B cell (primary cell): ENCODE data around the gene LRRC49. TPM values are rescaled to one million over a fixed set of nuclear protein-coding genes. Genes with fewer than 3 reads are reported as not detected.
"Not testable (repeated sequence)": the region's sequence is repeated elsewhere in the genome, so short reads cannot be mapped to it uniquely, and the experiment has no call there.

Source experiments
- ATAC-seq: fragments of 200-7000 bp; cut with Tn5 transposase; one replicate; pipeline ENCODE4 v1.10.0; 2021; ENCODE audit warnings: low read depth, mild to moderate bottlenecking, moderate number of reproducible peaks, moderate library complexity
- CTCF ChIA-PET: fragments of 350-600 bp; sonication (Branson Sonifier 250); formaldehyde crosslinking; loops from one replicate; lab custom pipeline; 2021; ENCODE audit warnings: antibody characterized with exemption, inconsistent platforms; lab: Charles Lee
- POLR2A ChIA-PET: fragments of 350-600 bp; sonication (Branson Sonifier 250); formaldehyde crosslinking; loops from one replicate; lab custom pipeline; 2021; ENCODE audit warnings: antibody characterized with exemption; lab: Charles Lee
- DNase-seq: peaks from one replicate; pipeline ENCODE4 v3.0.0; 2013
- H2AFZ ChIP-seq: 2 replicates; pipeline ENCODE4 v1.6.1; 2012; ENCODE audit warnings: mild to moderate bottlenecking, low read depth, low read length; ENCODE audit not compliant: insufficient read depth, poor library complexity, severe bottlenecking
- H3K27ac ChIP-seq, 2 donors: 1 replicate in 1 of 2; 2 replicates in 1 of 2; pipeline ENCODE4 v1.5.1; 2012 to 2013; ENCODE audit warnings: low read length in 2 of 2, mild to moderate bottlenecking in 2 of 2, moderate library complexity in 1 of 2
- H3K27me3 ChIP-seq, 4 experiments: fragments of 200-600 bp in 1 of 4; sonication (generic) in 1 of 4; replicated peaks in 1 of 4; 1 replicate in 2 of 4; 2 replicates in 2 of 4; pipeline versions ENCODE4 v1.6.1 to v1.7.0; 2013 to 2016; ENCODE audit warnings: low read length in 3 of 4, mild to moderate bottlenecking in 2 of 4, mixed read lengths in 1 of 4, moderate library complexity in 1 of 4; ENCODE audit not compliant: insufficient read depth in 4 of 4, control insufficient read depth in 3 of 4; ENCODE audit errors: control extremely low read depth in 1 of 4
- H3K36me3 ChIP-seq, 2 experiments: replicated peaks in 1 of 2; 1 replicate in 1 of 2; 2 replicates in 1 of 2; pipeline versions ENCODE4 v1.6.1 to v1.7.1; 2013; ENCODE audit warnings: low read length in 1 of 2; ENCODE audit not compliant: insufficient read depth in 2 of 2, control insufficient read depth in 1 of 2; ENCODE audit errors: control extremely low read depth in 1 of 2, extremely low read depth in 1 of 2
- H3K4me1 ChIP-seq, 2 donors: fragments of 200-600 bp in 1 of 2; sonication (generic) in 1 of 2; 1 replicate in 1 of 2; 2 replicates in 1 of 2; pipeline versions ENCODE4 v1.5.1 to v1.6.1; 2013 to 2017; ENCODE audit warnings: low read length in 2 of 2; ENCODE audit not compliant: control insufficient read depth in 2 of 2, insufficient read depth in 2 of 2
- H3K4me2 ChIP-seq: replicated peaks from 2 replicates; pipeline ENCODE3; 2012; ENCODE audit warnings: mild to moderate bottlenecking, low read depth, low read length; ENCODE audit not compliant: poor library complexity, severe bottlenecking
- H3K4me3 ChIP-seq, 5 experiments: fragments of 200-600 bp in 1 of 5; sonication (generic) in 1 of 5; 1 replicate in 3 of 5; 2 replicates in 2 of 5; pipeline versions ENCODE4 v1.5.1 to v1.7.0; 2011 to 2016; ENCODE audit warnings: low read length in 4 of 5, mild to moderate bottlenecking in 4 of 5, low read depth in 2 of 5, control low read depth in 1 of 5, moderate library complexity in 1 of 5; ENCODE audit not compliant: insufficient read depth in 1 of 5; ENCODE audit errors: control extremely low read depth in 1 of 5, extremely low read depth in 1 of 5
- H3K79me2 ChIP-seq: fragments of 200-600 bp; sonication (generic); one replicate; pipeline ENCODE4 v1.6.0; 2016; ENCODE audit warnings: low read length; ENCODE audit not compliant: control insufficient read depth, insufficient read depth
- H3K9ac ChIP-seq: fragments of 200-600 bp; sonication (generic); 2 replicates; pipeline ENCODE4 v1.6.1; 2017; ENCODE audit warnings: mild to moderate bottlenecking, low read length, moderate library complexity
- H3K9me3 ChIP-seq, 3 donors: one replicate each; pipeline versions ENCODE4 v1.6.1 to v1.7.1; 2013; ENCODE audit warnings: low read length in 2 of 3; ENCODE audit not compliant: control insufficient read depth in 2 of 3, insufficient read depth in 1 of 3; ENCODE audit errors: control extremely low read depth in 1 of 3
- H4K20me1 ChIP-seq: 2 replicates; pipeline ENCODE4 v1.6.0; 2012; ENCODE audit warnings: mild to moderate bottlenecking, low read length; ENCODE audit not compliant: insufficient read depth, control insufficient read depth, poor library complexity, severe bottlenecking
- H3K27ac Mint-ChIP-seq: one replicate; pipeline ENCODE4 v1.8.0; 2021; ENCODE audit warnings: mixed read lengths
- H3K27me3 Mint-ChIP-seq: one replicate; pipeline ENCODE4 v1.8.0; 2021; ENCODE audit warnings: mixed read lengths
- H3K4me1 Mint-ChIP-seq: one replicate; pipeline ENCODE4 v1.8.0; 2021; ENCODE audit warnings: mixed read lengths
- H3K4me3 Mint-ChIP-seq: one replicate; pipeline ENCODE4 v1.8.0; 2021; ENCODE audit warnings: mixed read lengths
- H3K9me3 Mint-ChIP-seq: one replicate; pipeline ENCODE4 v1.8.0; 2022; ENCODE audit warnings: mixed read lengths; ENCODE audit not compliant: insufficient read depth
- EZH2 ChIP-seq: IDR thresholded peaks from 2 replicates; pipeline ENCODE4 v1.6.1; 2012; ENCODE audit warnings: borderline replicate concordance, low read depth, mild to moderate bottlenecking, moderate library complexity, low read length; ENCODE audit not compliant: insufficient read depth, poor library complexity, severe bottlenecking
- WGBS: methylation state at CpG from one replicate; pipeline ENCODE4 v1.1.5; 2013; ENCODE audit warnings: missing lambda C conversion rate; ENCODE audit not compliant: insufficient coverage; 5-methylcytosine and 5-hydroxymethylcytosine counted together
- intact Hi-C: fragments of 100-400 bp; cut with micrococcal nuclease; formaldehyde crosslinking; loops from one replicate; pipeline ENCODE4 v1.10.0; 2022
- polyA plus RNA-seq: library from polyadenylated mRNA; depleted of rRNA; stranded (reverse); fragments of >200 nt; gene quantifications from 2 replicates; pipeline ENCODE4 v1.2.3, GENCODE V29; 2012
- total RNA-seq, 2 donors: library from RNA; stranded (reverse); fragments of 120-200 nt in 1 of 2; gene quantifications; 1 replicate in 1 of 2; 2 replicates in 1 of 2; pipeline versions ENCODE4 v1.2.3 to v1.2.4, GENCODE V29; 2013 to 2022
- TF ChIP-seq, protein P1 (sequence below): fragments of 200-600 bp; IDR thresholded peaks from one replicate; pipeline ENCODE4 v1.8.0; 2022; ENCODE audit warnings: antibody characterized with exemption, mild to moderate bottlenecking

LRRC49 gene
- total and polyA plus RNA-seq, 2 donors (not counting 1 experiment from before 2014, with no cell fraction given) = 0.22 to 1.4 TPM

DNA sequence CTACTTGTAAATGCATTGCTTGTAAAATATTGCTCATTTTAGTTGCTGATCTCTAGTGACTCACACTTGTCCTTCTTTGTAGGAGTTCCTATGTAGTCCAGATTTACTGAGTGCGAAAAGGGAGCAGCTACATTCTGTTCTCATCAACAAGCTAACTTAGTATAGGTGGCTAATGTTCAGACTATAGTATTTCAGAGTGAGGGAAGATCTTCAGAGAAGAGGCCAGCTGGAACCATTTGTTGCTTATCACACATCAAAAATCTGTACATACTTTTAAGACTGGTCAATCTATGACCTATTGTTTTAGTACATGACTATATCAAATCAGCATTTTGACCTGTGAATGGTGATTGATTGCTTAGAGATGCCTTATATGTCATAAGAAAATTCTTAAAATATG is 151.4 kb downstream of the LRRC49 start:
- no peaks in the 10 kb centered on the region for H4K20me1 ChIP-seq
- no peaks in the 10 kb centered on the region for H3K27me3 ChIP-seq
- no peaks in the 10 kb centered on the region for H3K79me2 ChIP-seq
- intact Hi-C loops = no loop called here
- POLR2A ChIA-PET = no interaction called here
- H3K4me2 ChIP-seq = no peak overlapping the region
- ATAC-seq (no peak), DNase-seq (no peak)
- H2AFZ ChIP-seq = no peak overlapping the region
- H3K9me3 ChIP-seq = no peaks in the 10 kb centered on the region
- H3K27ac Mint-ChIP-seq = no peak overlapping the region
- TF ChIP-seq, protein P1, sequence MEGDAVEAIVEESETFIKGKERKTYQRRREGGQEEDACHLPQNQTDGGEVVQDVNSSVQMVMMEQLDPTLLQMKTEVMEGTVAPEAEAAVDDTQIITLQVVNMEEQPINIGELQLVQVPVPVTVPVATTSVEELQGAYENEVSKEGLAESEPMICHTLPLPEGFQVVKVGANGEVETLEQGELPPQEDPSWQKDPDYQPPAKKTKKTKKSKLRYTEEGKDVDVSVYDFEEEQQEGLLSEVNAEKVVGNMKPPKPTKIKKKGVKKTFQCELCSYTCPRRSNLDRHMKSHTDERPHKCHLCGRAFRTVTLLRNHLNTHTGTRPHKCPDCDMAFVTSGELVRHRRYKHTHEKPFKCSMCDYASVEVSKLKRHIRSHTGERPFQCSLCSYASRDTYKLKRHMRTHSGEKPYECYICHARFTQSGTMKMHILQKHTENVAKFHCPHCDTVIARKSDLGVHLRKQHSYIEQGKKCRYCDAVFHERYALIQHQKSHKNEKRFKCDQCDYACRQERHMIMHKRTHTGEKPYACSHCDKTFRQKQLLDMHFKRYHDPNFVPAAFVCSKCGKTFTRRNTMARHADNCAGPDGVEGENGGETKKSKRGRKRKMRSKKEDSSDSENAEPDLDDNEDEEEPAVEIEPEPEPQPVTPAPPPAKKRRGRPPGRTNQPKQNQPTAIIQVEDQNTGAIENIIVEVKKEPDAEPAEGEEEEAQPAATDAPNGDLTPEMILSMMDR = no peak
- no peak for TF ChIP-seq EZH2
- H3K36me3 ChIP-seq = no peaks in the 10 kb centered on the region
- peaks cover 2% of the 10 kb centered on the region for H3K27me3 Mint-ChIP-seq
- CTCF ChIA-PET = no interaction called here
- H3K9me3 Mint-ChIP-seq = peaks cover 2% of the 10 kb centered on the region
- H3K4me1 Mint-ChIP-seq = no peaks in the 10 kb centered on the region
- H3K9ac ChIP-seq = no peak overlapping the region
- WGBS = no CpG with 5 or more reads among the region's 1 CpG
- H3K4me3 Mint-ChIP-seq = no peak overlapping the region
- H3K4me3 ChIP-seq = no peak overlapping the region
- H3K27ac ChIP-seq = no peak overlapping the region
- no peaks in the 10 kb centered on the region for H3K4me1 ChIP-seq

DNA sequence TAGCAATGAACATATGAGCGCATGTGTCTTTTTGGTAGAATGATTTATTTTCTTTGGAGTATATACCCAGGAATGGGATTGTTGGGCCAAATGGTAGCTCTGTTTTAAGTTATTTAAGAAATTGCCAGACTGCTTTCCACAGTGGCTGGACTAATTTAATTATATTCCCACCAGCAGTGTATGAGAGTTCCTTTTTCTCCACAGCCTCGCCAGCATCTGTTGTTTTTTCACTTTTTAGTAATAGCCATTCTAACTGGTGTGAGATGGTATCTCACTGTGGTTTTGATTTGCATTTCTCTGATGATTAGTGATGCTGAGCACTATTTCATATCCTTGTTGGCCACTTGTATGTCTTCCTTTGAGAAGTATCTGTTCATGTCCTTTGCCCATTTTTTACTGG is 153.5 kb downstream of the LRRC49 start:
- DNase-seq, H3K9me3 ChIP-seq, H3K79me2 ChIP-seq, H3K27ac Mint-ChIP-seq, H3K4me1 ChIP-seq, H3K9me3 Mint-ChIP-seq, H2AFZ ChIP-seq, H3K4me1 Mint-ChIP-seq, H3K36me3 ChIP-seq, H3K9ac ChIP-seq, ATAC-seq, H3K27me3 Mint-ChIP-seq, intact Hi-C loops, POLR2A ChIA-PET, H3K27me3 ChIP-seq, H3K27ac ChIP-seq, H3K4me3 ChIP-seq, H3K4me3 Mint-ChIP-seq, CTCF ChIA-PET, H3K4me2 ChIP-seq, H4K20me1 ChIP-seq: not testable (repeated sequence)
- 100% methylated on average over 1 of the region's 2 CpGs for WGBS
